DOHH2 (cell line): ENCODE measurements around the gene SMARCAD1.
A peak's percentile ranks its signal among the peaks of the same experiment; 100 is the strongest.

Experiments
- H3F3A ChIP-seq: fragments of 200-600 bp; sonication (generic), shearing (Covaris generic); 2 replicates; pipeline ENCODE4 v1.6.0; 2016; ENCODE audit warnings: antibody characterized with exemption, mild to moderate bottlenecking; ENCODE audit not compliant: control insufficient read depth, insufficient read depth
- H3K27ac ChIP-seq: fragments of 200-600 bp; sonication (generic); 2 replicates; pipeline ENCODE4 v1.5.1; 2014; ENCODE audit warnings: low read depth, mild to moderate bottlenecking, low read length, moderate library complexity
- H3K27me3 ChIP-seq: fragments of 200-600 bp; sonication (generic); 2 replicates; pipeline ENCODE4 v1.6.1; 2014; ENCODE audit warnings: mild to moderate bottlenecking, low read length, mixed read lengths; ENCODE audit not compliant: control insufficient read depth
- H3K36me3 ChIP-seq: fragments of 200-600 bp; sonication (generic); 2 replicates; pipeline ENCODE4 v1.6.1; 2014; ENCODE audit warnings: mild to moderate bottlenecking, low read length, moderate library complexity, mixed read lengths; ENCODE audit not compliant: control insufficient read depth
- H3K4me1 ChIP-seq: fragments of 200-600 bp; sonication (generic); 2 replicates; pipeline ENCODE4 v1.6.1; 2014; ENCODE audit warnings: mild to moderate bottlenecking, low read length, mixed read lengths; ENCODE audit not compliant: control insufficient read depth
- H3K4me2 ChIP-seq: fragments of 200-600 bp; sonication (generic); 2 replicates; pipeline ENCODE4 v1.6.0; 2014; ENCODE audit warnings: mild to moderate bottlenecking, low read length, moderate library complexity
- H3K4me3 ChIP-seq: fragments of 200-600 bp; sonication (generic); 2 replicates; pipeline ENCODE4 v1.5.1; 2014; ENCODE audit warnings: mild to moderate bottlenecking, low read length, mixed read lengths
- H3K79me2 ChIP-seq: fragments of 200-600 bp; sonication (generic); 2 replicates; pipeline ENCODE4 v1.6.1; 2014; ENCODE audit warnings: mild to moderate bottlenecking, low read length, mixed read lengths; ENCODE audit not compliant: control insufficient read depth
- H3K9me2 ChIP-seq: fragments of 200-600 bp; sonication (generic); replicated peaks from 2 replicates; pipeline ENCODE4 v1.6.1; 2014; ENCODE audit warnings: mild to moderate bottlenecking, low read length, mixed read lengths; ENCODE audit not compliant: control insufficient read depth
- H3K9me3 ChIP-seq: fragments of 200-600 bp; sonication (generic); 2 replicates; pipeline ENCODE4 v1.6.1; 2014; ENCODE audit warnings: antibody characterized with exemption, low read length, mixed read lengths; ENCODE audit not compliant: control insufficient read depth, insufficient read depth
- H4K20me1 ChIP-seq: fragments of 200-600 bp; sonication (generic); 2 replicates; pipeline ENCODE4 v1.6.0; 2014; ENCODE audit warnings: low read depth, mild to moderate bottlenecking, antibody characterized with exemption, low read length, moderate library complexity; ENCODE audit not compliant: control insufficient read depth, insufficient read depth
- EZH2phosphoT487 ChIP-seq: fragments of 200-600 bp; sonication (generic); IDR thresholded peaks from 2 replicates; pipeline ENCODE4 v1.6.1; 2017; ENCODE audit warnings: borderline replicate concordance, mild to moderate bottlenecking, antibody characterized with exemption, low read length, moderate library complexity, mixed read lengths
- TF ChIP-seq, protein P1 (sequence below): fragments of 200-600 bp; sonication (generic); IDR thresholded peaks from one replicate; pipeline ENCODE4 v1.5.1; 2014; ENCODE audit warnings: antibody characterized with exemption, mild to moderate bottlenecking, low read depth, low read length; ENCODE audit not compliant: poor library complexity, severe bottlenecking

The SMARCAD1 gene

GRCh38 chr4:94244829-94245185 lies 37.1 kb downstream of the SMARCAD1 start:
- H3K36me3 ChIP-seq = peaks cover 85% of the 10 kb centered on the region
- no peaks in the 10 kb centered on the region for H3K9me3 ChIP-seq
- H3K4me2 ChIP-seq = peak overlapping the region; percentile 73
- H3K27me3 ChIP-seq = no peaks in the 10 kb centered on the region
- H3K27ac ChIP-seq = peak overlapping the region; percentile 75
- no peaks in the 10 kb centered on the region for H3K9me2 ChIP-seq
- peaks cover 39% of the 10 kb centered on the region for H3K4me1 ChIP-seq
- peaks cover 4% of the 10 kb centered on the region; the same call in 1 of the 2 replicates for H3K79me2 ChIP-seq
- no peaks in the 10 kb centered on the region for H4K20me1 ChIP-seq
- TF ChIP-seq, protein P1, sequence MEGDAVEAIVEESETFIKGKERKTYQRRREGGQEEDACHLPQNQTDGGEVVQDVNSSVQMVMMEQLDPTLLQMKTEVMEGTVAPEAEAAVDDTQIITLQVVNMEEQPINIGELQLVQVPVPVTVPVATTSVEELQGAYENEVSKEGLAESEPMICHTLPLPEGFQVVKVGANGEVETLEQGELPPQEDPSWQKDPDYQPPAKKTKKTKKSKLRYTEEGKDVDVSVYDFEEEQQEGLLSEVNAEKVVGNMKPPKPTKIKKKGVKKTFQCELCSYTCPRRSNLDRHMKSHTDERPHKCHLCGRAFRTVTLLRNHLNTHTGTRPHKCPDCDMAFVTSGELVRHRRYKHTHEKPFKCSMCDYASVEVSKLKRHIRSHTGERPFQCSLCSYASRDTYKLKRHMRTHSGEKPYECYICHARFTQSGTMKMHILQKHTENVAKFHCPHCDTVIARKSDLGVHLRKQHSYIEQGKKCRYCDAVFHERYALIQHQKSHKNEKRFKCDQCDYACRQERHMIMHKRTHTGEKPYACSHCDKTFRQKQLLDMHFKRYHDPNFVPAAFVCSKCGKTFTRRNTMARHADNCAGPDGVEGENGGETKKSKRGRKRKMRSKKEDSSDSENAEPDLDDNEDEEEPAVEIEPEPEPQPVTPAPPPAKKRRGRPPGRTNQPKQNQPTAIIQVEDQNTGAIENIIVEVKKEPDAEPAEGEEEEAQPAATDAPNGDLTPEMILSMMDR = no peak
- TF ChIP-seq EZH2phosphoT487 = no peak
- peak overlapping the region; percentile 61 for H3K4me3 ChIP-seq
- peaks cover 7% of the 10 kb centered on the region; the same call in 1 of the 2 replicates for H3F3A ChIP-seq

- Histone ChIP-seq H3K36me3 (peaks cover 67% of the 10 kb centered on the region), H3K9me3 (no peaks in the 10 kb centered on the region), H4K20me1 (no peaks in the 10 kb centered on the region), H3K27me3 (no peaks in the 10 kb centered on the region), H3K4me3 (no peak overlapping the region), H3K27ac (no peak overlapping the region), H3F3A (peaks cover 5% of the 10 kb centered on the region; the same call in 1 of the 2 replicates), H3K9me2 (no peaks in the 10 kb centered on the region), H3K79me2 (no peaks in the 10 kb centered on the region), H3K4me2 (no peak overlapping the region), H3K4me1 (no peaks in the 10 kb centered on the region)
- TF ChIP-seq, protein P1 = no peak
- no peak for TF ChIP-seq EZH2phosphoT487
Observed at GRCh38 chr4:94251094-94251493, 43.4 kb downstream of the SMARCAD1 start.

DNA sequence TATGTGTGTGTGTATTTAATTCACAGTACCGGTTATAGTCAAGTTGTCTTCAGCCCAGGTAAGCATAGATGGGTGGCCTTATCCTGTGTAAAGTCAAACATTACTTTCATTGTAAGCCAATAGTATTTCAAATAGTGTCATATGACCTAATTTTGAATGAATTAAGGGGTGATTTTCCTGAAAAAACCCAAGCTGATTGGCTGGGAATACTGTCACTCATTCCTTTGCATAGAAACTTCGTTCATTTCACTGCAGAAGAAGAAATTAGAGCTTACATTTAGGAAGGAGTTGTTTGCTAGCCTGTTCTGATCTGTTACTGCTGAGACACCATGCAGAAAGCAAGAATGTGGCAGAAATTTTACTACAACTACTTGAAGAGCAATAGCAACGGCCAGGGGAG lies 45.4 kb downstream of the SMARCAD1 start:
- no peak for TF ChIP-seq EZH2phosphoT487
- TF ChIP-seq, protein P1 = no peak
- Histone ChIP-seq H3K27ac (no peak overlapping the region), H3K27me3 (no peaks in the 10 kb centered on the region), H3F3A (peaks cover 5% of the 10 kb centered on the region; the same call in 1 of the 2 replicates), H3K4me3 (no peak overlapping the region), H3K4me1 (no peaks in the 10 kb centered on the region), H3K4me2 (no peak overlapping the region), H4K20me1 (no peaks in the 10 kb centered on the region; the same call in 1 of the 2 replicates), H3K79me2 (no peaks in the 10 kb centered on the region), H3K36me3 (peaks cover 66% of the 10 kb centered on the region), H3K9me3 (no peaks in the 10 kb centered on the region), H3K9me2 (no peaks in the 10 kb centered on the region)
